D721Med (cell line): Measurements from ENCODE around the gene MYO7B.
A peak's percentile ranks its signal among the peaks of the same experiment; 100 is the strongest.

Source experiments
- DNase-seq: peaks from one replicate; pipeline ENCODE4 v3.0.0; 2011; ENCODE audit warnings: low spot score; ENCODE audit not compliant: insufficient read length
- FAIRE-seq: peaks from 2 replicates; lab custom pipeline; 2011; peaks lifted over from hg19 to GRCh38; lab: Jason Lieb, UNC
- TF ChIP-seq, protein P1 (sequence below): IDR thresholded peaks from 2 replicates; pipeline ENCODE4 v1.5.1; 2012; ENCODE audit warnings: mild to moderate bottlenecking, control low read depth; ENCODE audit not compliant: insufficient read depth; ENCODE audit errors: missing control alignments

Gene MYO7B

DNA sequence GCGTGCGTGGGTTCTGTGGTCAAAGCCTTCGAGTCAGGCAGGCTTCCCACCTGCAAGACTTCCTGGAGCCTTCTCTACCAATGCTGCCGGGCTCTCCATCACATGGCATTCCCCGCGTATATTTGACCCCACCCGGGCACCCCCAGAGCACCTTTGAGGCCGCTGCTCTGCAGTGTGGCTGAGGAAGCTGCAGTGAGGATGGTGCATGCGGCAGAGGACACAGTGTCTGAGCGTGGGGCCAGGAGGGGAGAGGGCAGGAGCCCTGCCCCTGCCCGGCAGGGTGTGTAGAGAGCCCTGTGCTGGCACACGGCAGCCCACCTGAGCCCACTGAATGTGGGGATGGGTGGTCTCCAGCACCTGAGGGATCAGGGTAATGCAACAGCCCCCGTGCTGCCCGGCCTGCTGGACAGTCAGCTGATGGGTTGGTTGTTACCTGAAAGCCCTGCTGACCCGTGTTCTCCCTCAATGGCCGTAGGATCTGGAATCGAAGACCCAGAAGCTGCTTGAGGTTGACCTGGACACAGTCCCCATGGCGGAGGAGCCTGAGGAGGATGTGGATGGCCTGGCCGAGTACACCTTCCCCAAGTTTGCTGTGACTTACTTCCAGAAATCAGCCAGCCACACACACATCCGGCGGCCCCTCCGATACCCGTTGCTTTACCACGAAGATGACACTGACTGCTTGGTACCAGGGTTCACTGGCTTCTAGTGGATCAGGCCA is 73.7 kb downstream of the MYO7B start:
- DNase-seq = peak; percentile 2
- TF ChIP-seq, protein P1, sequence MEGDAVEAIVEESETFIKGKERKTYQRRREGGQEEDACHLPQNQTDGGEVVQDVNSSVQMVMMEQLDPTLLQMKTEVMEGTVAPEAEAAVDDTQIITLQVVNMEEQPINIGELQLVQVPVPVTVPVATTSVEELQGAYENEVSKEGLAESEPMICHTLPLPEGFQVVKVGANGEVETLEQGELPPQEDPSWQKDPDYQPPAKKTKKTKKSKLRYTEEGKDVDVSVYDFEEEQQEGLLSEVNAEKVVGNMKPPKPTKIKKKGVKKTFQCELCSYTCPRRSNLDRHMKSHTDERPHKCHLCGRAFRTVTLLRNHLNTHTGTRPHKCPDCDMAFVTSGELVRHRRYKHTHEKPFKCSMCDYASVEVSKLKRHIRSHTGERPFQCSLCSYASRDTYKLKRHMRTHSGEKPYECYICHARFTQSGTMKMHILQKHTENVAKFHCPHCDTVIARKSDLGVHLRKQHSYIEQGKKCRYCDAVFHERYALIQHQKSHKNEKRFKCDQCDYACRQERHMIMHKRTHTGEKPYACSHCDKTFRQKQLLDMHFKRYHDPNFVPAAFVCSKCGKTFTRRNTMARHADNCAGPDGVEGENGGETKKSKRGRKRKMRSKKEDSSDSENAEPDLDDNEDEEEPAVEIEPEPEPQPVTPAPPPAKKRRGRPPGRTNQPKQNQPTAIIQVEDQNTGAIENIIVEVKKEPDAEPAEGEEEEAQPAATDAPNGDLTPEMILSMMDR = no peak
- FAIRE-seq = no peak

DNA sequence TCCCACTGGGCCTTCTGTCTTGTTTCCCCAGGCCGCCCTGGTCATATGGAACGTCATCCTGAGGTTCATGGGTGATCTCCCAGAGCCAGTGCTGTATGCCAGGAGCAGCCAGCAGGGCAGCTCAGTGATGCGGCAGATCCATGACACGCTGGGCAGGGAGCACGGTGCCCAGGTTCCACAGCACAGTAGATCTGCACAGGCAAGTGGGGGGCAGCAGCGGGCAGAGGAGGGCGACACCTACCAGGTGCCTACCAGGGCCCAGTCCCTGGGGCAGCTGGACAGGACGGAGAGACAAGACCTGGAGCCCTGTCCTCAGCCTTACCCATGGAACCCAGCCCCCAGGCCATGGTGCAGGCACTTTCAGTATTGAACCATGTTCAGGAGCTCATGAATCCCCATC is 74.3 kb downstream of the MYO7B start:
- TF ChIP-seq, protein P1 = no peak
- DNase-seq (no peak), FAIRE-seq (no peak)

DNA sequence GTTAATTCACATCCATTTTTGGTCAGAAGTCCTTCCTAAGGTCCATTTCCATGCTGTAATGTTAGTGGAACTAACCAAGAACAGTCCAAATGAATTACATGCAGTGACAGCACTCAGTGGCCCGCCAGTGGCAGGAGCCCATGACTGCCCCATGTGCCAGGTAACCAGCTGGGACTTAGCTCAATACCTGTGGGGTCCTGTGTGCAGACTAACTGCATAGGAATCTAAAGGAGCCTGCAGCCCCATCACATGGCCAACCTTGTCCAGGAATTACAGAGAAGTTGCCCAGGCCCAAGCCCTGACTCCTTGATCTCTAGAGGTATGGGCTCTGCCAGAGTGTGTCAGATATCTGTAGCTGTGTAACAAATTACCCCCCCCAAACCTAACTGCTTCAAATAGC is 75.1 kb downstream of the MYO7B start:
- no peak for DNase-seq
- FAIRE-seq = no peak
- TF ChIP-seq, protein P1 = no peak

DNA sequence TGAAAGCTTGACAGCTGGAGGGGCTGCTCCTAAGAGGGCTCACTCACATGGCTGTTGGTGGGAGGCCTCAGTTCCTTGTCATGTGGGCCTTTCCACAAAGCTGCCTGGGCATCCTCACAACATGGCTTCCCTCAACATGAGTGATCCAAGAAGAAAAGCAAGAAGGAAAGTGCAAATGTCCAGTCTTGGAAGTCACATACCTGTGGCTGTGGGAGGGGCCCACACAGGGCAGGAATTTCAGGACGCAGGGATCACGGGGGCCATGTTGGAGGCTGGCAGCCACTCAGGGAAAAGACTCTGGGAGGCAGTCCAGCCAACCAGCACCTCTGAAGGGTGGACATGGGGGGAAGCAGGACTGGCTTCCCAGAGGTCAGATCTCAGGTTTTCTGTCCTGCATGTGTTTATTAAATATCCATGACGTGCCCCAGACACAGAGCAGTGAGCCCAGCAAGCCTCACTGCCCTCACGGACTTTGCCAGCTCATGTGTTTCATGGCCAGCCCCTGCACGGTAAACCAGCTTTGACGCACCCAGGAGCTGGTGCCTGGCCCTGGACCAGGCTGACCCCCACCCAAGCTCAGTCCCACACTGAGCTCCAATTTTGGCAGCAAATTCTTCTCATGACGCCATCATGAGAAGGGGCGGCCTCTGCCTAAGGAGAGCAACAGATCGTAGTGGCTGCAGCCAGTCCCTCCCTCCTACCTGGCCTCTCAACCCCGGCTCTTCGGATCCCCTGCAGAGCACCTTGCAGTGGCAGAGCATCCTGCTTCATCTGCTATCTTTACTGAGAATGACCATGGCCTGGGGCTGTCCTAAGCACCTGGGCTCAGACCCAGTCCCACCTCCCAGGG is 75.8 kb downstream of the MYO7B start:
- no peak for FAIRE-seq
- no peak for DNase-seq
- TF ChIP-seq, protein P1 = no peak

DNA sequence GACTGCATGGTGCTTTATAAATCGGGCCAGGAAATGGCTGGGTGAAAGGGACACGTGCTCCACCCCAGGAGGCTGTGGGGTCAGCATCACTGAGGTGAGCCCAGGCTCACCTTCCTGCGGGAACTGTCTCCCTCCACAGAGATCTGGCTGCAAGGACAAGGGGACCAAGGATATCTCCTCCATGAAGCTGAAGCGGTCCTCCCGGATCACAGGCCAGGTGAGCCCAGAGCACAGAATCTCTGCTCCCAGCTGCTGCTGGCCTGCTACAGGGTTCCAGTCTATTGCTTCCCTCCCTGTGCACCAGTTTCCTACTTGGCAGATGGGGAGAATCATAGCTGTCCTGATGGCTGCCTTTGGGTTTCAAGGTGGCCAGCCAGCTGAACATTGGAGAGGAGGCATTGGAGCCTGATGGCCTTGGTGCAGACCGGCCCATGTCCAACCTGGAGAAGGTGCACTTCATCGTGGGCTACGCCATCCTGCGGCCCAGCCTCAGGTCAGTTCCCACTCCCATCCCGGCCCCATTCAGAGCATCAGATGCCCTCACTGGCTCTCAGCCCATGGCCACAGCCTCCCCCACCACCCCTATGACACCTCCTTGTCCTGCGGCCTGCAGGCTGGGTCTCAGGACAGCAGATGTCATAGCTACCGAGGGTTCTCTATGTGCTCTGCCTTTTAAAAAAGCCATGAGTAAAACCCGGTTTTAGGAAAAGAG is 76.8 kb downstream of the MYO7B start:
- FAIRE-seq = no peak
- TF ChIP-seq, protein P1 = no peak
- no peak for DNase-seq

DNA sequence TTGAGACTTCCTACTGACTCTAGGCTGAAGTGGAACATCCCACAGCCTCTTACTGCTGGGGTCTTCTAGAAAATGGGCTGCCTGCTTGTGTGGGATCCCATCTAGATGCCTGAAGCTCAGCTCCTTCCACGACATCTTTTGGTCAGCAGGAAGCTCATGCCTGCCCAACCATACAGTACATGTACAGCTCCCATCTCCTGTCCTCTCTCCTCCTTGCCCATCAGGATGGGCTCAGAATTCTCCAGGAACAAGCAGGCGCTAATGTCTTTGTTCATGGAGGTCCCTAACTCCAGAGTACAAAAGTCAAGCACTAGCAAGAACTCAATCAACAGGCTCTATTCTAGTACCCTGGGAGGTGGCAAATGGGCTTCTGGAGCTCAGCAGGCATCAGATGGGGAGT is 78.8 kb downstream of the MYO7B start:
- FAIRE-seq (no peak), DNase-seq (no peak)
- TF ChIP-seq, protein P1 = no peak
